Mesendoderm (in vitro differentiated cells): ENCODE results near the gene AP3D1.

Experiments
- DNase-seq: peaks from one replicate; pipeline ENCODE4 v3.0.0; 2013
- H2AK5ac ChIP-seq: 2 replicates; pipeline ENCODE4 v1.6.1; 2013; ENCODE audit warnings: low read length, inconsistent platforms
- H2BK120ac ChIP-seq: 2 replicates; pipeline ENCODE4 v1.6.1; 2013; ENCODE audit warnings: low read depth, mild to moderate bottlenecking, low read length, moderate library complexity, mixed read lengths
- H2BK15ac ChIP-seq: replicated peaks from 2 replicates; pipeline ENCODE4 v1.6.1; 2013; ENCODE audit warnings: low read depth, mild to moderate bottlenecking, moderate library complexity
- H2BK5ac ChIP-seq: 2 replicates; pipeline ENCODE4 v1.6.1; 2013; ENCODE audit warnings: low read length, inconsistent platforms
- H3K18ac ChIP-seq: 2 replicates; pipeline ENCODE4 v1.6.1; 2013; ENCODE audit warnings: mild to moderate bottlenecking, low read length, mixed read lengths
- H3K23ac ChIP-seq: one replicate; pipeline ENCODE4 v1.6.1; 2013; ENCODE audit warnings: low read length
- H3K27ac ChIP-seq: 2 replicates; pipeline ENCODE4 v1.5.1; 2013; ENCODE audit warnings: low read depth, mild to moderate bottlenecking, inconsistent platforms, low read length, moderate library complexity
- H3K27me3 ChIP-seq: 2 replicates; pipeline ENCODE4 v1.6.1; 2013; ENCODE audit warnings: low read length, control low read depth, mild to moderate bottlenecking, inconsistent platforms; ENCODE audit not compliant: insufficient read depth, poor library complexity
- H3K36me3 ChIP-seq: 2 replicates; pipeline ENCODE4 v1.6.1; 2013; ENCODE audit warnings: low read length, inconsistent platforms; ENCODE audit not compliant: control insufficient read depth, insufficient read depth
- H3K4ac ChIP-seq: one replicate; pipeline ENCODE4 v1.6.1; 2013; ENCODE audit warnings: low read depth, mild to moderate bottlenecking, low read length, moderate library complexity
- H3K4me1 ChIP-seq: 2 replicates; pipeline ENCODE4 v1.6.1; 2013; ENCODE audit warnings: low read depth, low read length, inconsistent platforms; ENCODE audit not compliant: control insufficient read depth
- H3K4me2 ChIP-seq: 2 replicates; pipeline ENCODE4 v1.6.1; 2013; ENCODE audit warnings: low read length
- H3K4me3 ChIP-seq: 2 replicates; pipeline ENCODE4 v1.5.1; 2013; ENCODE audit warnings: mild to moderate bottlenecking, low read length
- H3K56ac ChIP-seq: one replicate; pipeline ENCODE4 v1.6.1; 2013; ENCODE audit warnings: low read length
- H3K79me1 ChIP-seq: 2 replicates; pipeline ENCODE4 v1.6.1; 2013; ENCODE audit warnings: low read length, inconsistent platforms
- H3K79me2 ChIP-seq: 2 replicates; pipeline ENCODE4 v1.6.1; 2013; ENCODE audit warnings: mild to moderate bottlenecking, low read length; ENCODE audit not compliant: control insufficient read depth, insufficient read depth
- H3K9ac ChIP-seq: 2 replicates; pipeline ENCODE4 v1.6.1; 2013; ENCODE audit warnings: low read length, inconsistent platforms
- H4K5ac ChIP-seq: one replicate; pipeline ENCODE4 v1.6.1; 2013; ENCODE audit warnings: low read length
- H4K8ac ChIP-seq: one replicate; pipeline ENCODE4 v1.6.1; 2013; ENCODE audit warnings: low read depth, mild to moderate bottlenecking, control low read depth, low read length, moderate library complexity
- WGBS: extraction: QIAGEN DNeasy Blood & Tissue Kit; methylation state at CpG from one replicate; pipeline ENCODE4 v1.1.7; 2013; ENCODE audit warnings: low lambda C conversion rate, missing lambda C conversion rate; ENCODE audit not compliant: insufficient coverage; ENCODE audit errors: extremely low coverage; 5-methylcytosine and 5-hydroxymethylcytosine counted together

Gene AP3D1

GRCh38 chr19:2144190-2144589 is 7.2 kb downstream of the AP3D1 start:
- no peak overlapping the region for H2BK15ac ChIP-seq
- no peak overlapping the region for H3K4ac ChIP-seq
- H3K79me2 ChIP-seq = peaks cover 82% of the 10 kb centered on the region
- no peak overlapping the region for H3K4me2 ChIP-seq
- no peak overlapping the region for H4K5ac ChIP-seq
- no peak overlapping the region for H2BK5ac ChIP-seq
- no peak overlapping the region for H3K18ac ChIP-seq
- H2BK120ac ChIP-seq = no peak overlapping the region
- no peak overlapping the region for H3K9ac ChIP-seq
- DNase-seq = no peak
- H3K4me1 ChIP-seq = no peaks in the 10 kb centered on the region
- H3K23ac ChIP-seq = no peak overlapping the region
- no peaks in the 10 kb centered on the region for H3K27me3 ChIP-seq
- no peak overlapping the region for H3K56ac ChIP-seq
- H4K8ac ChIP-seq = no peak overlapping the region
- no peak overlapping the region for H3K4me3 ChIP-seq
- peaks cover 4% of the 10 kb centered on the region for H3K36me3 ChIP-seq
- peaks cover 11% of the 10 kb centered on the region for H3K79me1 ChIP-seq
- H3K27ac ChIP-seq = no peak overlapping the region
- no CpG with 5 or more reads among the region's 15 CpGs for WGBS
- H2AK5ac ChIP-seq = no peak overlapping the region

- Histone ChIP-seq H4K8ac (no peak overlapping the region), H3K36me3 (peaks cover 8% of the 10 kb centered on the region)
- WGBS = no CpG with 5 or more reads among the region's 15 CpGs
Observed at GRCh38 chr19:2142173-2142829, 9.1 kb downstream of the AP3D1 start.

GRCh38 chr19:2140138-2140569 is 11.2 kb downstream of the AP3D1 start:
- Histone ChIP-seq H3K27me3 (no peaks in the 10 kb centered on the region), H3K4me2 (no peak overlapping the region), H3K4me1 (no peaks in the 10 kb centered on the region), H2BK5ac (no peak overlapping the region), H3K27ac (no peak overlapping the region), H3K4me3 (no peak overlapping the region), H4K5ac (no peak overlapping the region), H3K23ac (no peak overlapping the region), H3K9ac (no peak overlapping the region), H3K79me2 (peaks cover 52% of the 10 kb centered on the region), H2BK15ac (no peak overlapping the region), H2AK5ac (no peak overlapping the region), H3K56ac (no peak overlapping the region), H3K36me3 (peaks cover 9% of the 10 kb centered on the region), H2BK120ac (no peak overlapping the region), H3K18ac (no peak overlapping the region), H3K79me1 (peaks cover 20% of the 10 kb centered on the region), H3K4ac (no peak overlapping the region), H4K8ac (no peak overlapping the region)
- no CpG with 5 or more reads among the region's 14 CpGs for WGBS
- DNase-seq = no peak

More at GRCh38 chr19:2142173-2142829, 9.1 kb downstream of the AP3D1 start:
- peaks cover 14% of the 10 kb centered on the region for H3K79me1 ChIP-seq
- no peak overlapping the region for H3K4me3 ChIP-seq
- H3K23ac ChIP-seq = no peak overlapping the region
- H3K4me2 ChIP-seq = no peak overlapping the region
- H3K56ac ChIP-seq = no peak overlapping the region
- no peak overlapping the region for H2BK15ac ChIP-seq
- DNase-seq = no peak
- H3K9ac ChIP-seq = no peak overlapping the region
- H2BK5ac ChIP-seq = no peak overlapping the region
- no peak overlapping the region for H3K27ac ChIP-seq
- H3K79me2 ChIP-seq = peaks cover 69% of the 10 kb centered on the region
- H2BK120ac ChIP-seq = no peak overlapping the region
- no peaks in the 10 kb centered on the region for H3K27me3 ChIP-seq
- H3K18ac ChIP-seq = no peak overlapping the region
- no peak overlapping the region for H2AK5ac ChIP-seq
- H4K5ac ChIP-seq = no peak overlapping the region
- H3K4ac ChIP-seq = no peak overlapping the region
- H3K4me1 ChIP-seq = no peaks in the 10 kb centered on the region

- Histone ChIP-seq H3K9ac (no peak overlapping the region), H3K4me3 (no peak overlapping the region)
Observed at GRCh38 chr19:2139385-2140137, 11.8 kb downstream of the AP3D1 start.

GRCh38 chr19:2138061-2138728 is 13.2 kb downstream of the AP3D1 start:
- WGBS = no CpG with 5 or more reads among the region's 23 CpGs
- Histone ChIP-seq H3K23ac (no peak overlapping the region), H2AK5ac (no peak overlapping the region), H3K4me2 (no peak overlapping the region), H3K79me1 (peaks cover 20% of the 10 kb centered on the region), H3K79me2 (peaks cover 36% of the 10 kb centered on the region), H3K27ac (no peak overlapping the region), H3K27me3 (no peaks in the 10 kb centered on the region), H4K5ac (no peak overlapping the region), H3K4me3 (no peak overlapping the region), H4K8ac (no peak overlapping the region), H3K4ac (no peak overlapping the region), H3K18ac (no peak overlapping the region), H2BK15ac (no peak overlapping the region), H3K36me3 (peaks cover 9% of the 10 kb centered on the region), H3K9ac (no peak overlapping the region), H2BK120ac (no peak overlapping the region), H3K56ac (no peak overlapping the region), H2BK5ac (no peak overlapping the region), H3K4me1 (no peaks in the 10 kb centered on the region)
- no peak for DNase-seq

More at GRCh38 chr19:2139385-2140137, 11.8 kb downstream of the AP3D1 start:
- WGBS = no CpG with 5 or more reads among the region's 22 CpGs
- Histone ChIP-seq H2BK5ac (no peak overlapping the region), H2AK5ac (no peak overlapping the region), H3K18ac (no peak overlapping the region), H2BK15ac (no peak overlapping the region), H3K79me1 (peaks cover 20% of the 10 kb centered on the region), H3K27me3 (no peaks in the 10 kb centered on the region), H3K56ac (no peak overlapping the region), H4K8ac (no peak overlapping the region), H3K23ac (no peak overlapping the region), H3K79me2 (peaks cover 46% of the 10 kb centered on the region), H3K4me1 (no peaks in the 10 kb centered on the region), H3K4ac (no peak overlapping the region), H4K5ac (no peak overlapping the region), H3K4me2 (no peak overlapping the region), H2BK120ac (no peak overlapping the region), H3K36me3 (peaks cover 9% of the 10 kb centered on the region), H3K27ac (no peak overlapping the region)
- no peak for DNase-seq
